Measurements from ENCODE around the gene CMSS1. TPM values are rescaled to one million over a fixed set of nuclear protein-coding genes. Genes with fewer than 3 reads are reported as not detected.
A peak's percentile ranks its signal among the peaks of the same experiment; 100 is the strongest.

The CMSS1 gene
- total and polyA plus RNA-seq, 5 donors from 2014 or later: 20.5 to 34.0 (median 22.0) TPM

GRCh38 chr3:99909714-99910495, 92.2 kb downstream of the CMSS1 start:
- Mint-ChIP-seq H3K36me3 (peaks cover 11% of the 10 kb centered on the region), H3K27ac (no peak overlapping the region), H3K4me3 (no peak overlapping the region), H3K27me3 (no peaks in the 10 kb centered on the region), H3K4me1 (peaks cover 0 to 5% (median 1%) of the 10 kb centered on the region in 4 donors), H3K9me3 (no peaks in the 10 kb centered on the region)
- no peak for DNase-seq
- Histone ChIP-seq H3K27me3 (ENCODE audit: control insufficient read depth, insufficient read depth, low read length) (no peaks in the 10 kb centered on the region), H3K4me3 (ENCODE audit: low read depth, low read length) (no peak overlapping the region), H3K36me3 (ENCODE audit: control insufficient read depth, insufficient read depth, low read length) (no peaks in the 10 kb centered on the region), H3K27ac (ENCODE audit: insufficient read depth, low read length, poor library complexity, severe bottlenecking) (no peak overlapping the region), H3K9me3 (ENCODE audit: control insufficient read depth in 2 of 2, low read length in 2 of 2) (no peaks in the 10 kb centered on the region), H3K4me1 (ENCODE audit: control insufficient read depth, insufficient read depth, low read length, poor library complexity, severe bottlenecking) (no peaks in the 10 kb centered on the region)
- ATAC-seq (ENCODE audit: low read depth in 2 of 2): no peak

DNA sequence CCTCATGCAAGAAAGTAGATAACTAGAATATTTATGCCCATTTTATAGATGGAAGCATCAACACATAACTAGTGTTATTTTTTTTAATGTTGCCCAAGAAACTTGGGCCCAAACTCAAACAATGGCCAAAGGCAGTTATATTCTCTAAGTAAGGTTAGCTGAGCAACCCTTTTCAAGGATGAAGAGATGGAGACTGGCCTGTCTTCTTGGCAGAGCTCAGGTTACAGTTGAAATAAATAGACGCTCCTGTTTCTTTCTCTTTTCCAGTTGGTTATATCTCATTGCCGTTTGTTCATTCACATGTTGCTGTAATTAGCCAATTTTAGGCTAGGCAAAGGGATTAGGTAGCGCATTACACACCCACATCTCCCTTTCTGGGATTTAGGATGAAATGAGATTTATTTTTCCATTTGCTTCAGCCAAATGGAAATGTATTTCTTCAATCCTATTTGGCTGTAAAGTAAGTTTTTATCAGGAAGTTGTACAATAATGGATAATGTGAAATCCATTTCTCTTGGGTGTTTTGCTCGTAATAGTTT, 93.2 kb downstream of the CMSS1 start:
- Histone ChIP-seq H3K27me3 (ENCODE audit: control insufficient read depth, insufficient read depth, low read length) (no peaks in the 10 kb centered on the region), H3K9me3 (ENCODE audit: control insufficient read depth in 2 of 2, low read length in 2 of 2) (no peaks in the 10 kb centered on the region), H3K27ac (ENCODE audit: insufficient read depth, low read length, poor library complexity, severe bottlenecking) (no peak overlapping the region), H3K4me1 (ENCODE audit: control insufficient read depth, insufficient read depth, low read length, poor library complexity, severe bottlenecking) (no peaks in the 10 kb centered on the region), H3K4me3 (ENCODE audit: low read depth, low read length) (no peak overlapping the region), H3K36me3 (ENCODE audit: control insufficient read depth, insufficient read depth, low read length) (no peaks in the 10 kb centered on the region)
- Mint-ChIP-seq H3K9me3 (no peaks in the 10 kb centered on the region), H3K4me1 (peaks cover 0 to 5% (median 1%) of the 10 kb centered on the region in 4 donors), H3K36me3 (peaks cover 11% of the 10 kb centered on the region), H3K27ac (no peak overlapping the region), H3K27me3 (no peaks in the 10 kb centered on the region), H3K4me3 (no peak overlapping the region)
- DNase-seq: no peak
- no peak for ATAC-seq (ENCODE audit: low read depth in 2 of 2)

DNA sequence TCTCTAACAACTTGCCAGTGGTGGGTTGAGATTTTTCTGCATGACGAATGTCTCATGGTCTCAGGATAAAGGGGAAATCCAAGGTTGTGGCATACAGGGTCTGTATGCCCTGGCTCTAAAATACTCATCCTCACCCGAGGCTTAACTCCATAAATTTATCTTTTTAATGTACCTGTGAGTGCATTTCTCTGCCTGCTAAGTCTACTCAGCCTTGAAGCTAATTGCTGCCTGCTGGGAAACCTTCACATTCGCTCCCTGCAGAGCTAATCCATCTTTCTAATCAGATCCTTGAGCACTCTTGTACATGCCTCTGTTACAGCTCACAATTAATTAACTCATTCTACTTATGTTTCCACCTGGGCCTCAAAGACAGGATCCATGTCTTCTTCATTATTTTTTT, 93.8 kb downstream of the CMSS1 start:
- H3K36me3 Mint-ChIP-seq: peaks cover 11% of the 10 kb centered on the region
- ATAC-seq (ENCODE audit: low read depth in 2 of 2) (no peak), DNase-seq (no peak)
- H3K4me3 Mint-ChIP-seq: no peak overlapping the region
- Histone ChIP-seq H3K4me1 (ENCODE audit: control insufficient read depth, insufficient read depth, low read length, poor library complexity, severe bottlenecking) (no peaks in the 10 kb centered on the region), H3K36me3 (ENCODE audit: control insufficient read depth, insufficient read depth, low read length) (no peaks in the 10 kb centered on the region), H3K27ac (ENCODE audit: insufficient read depth, low read length, poor library complexity, severe bottlenecking) (no peak overlapping the region), H3K27me3 (ENCODE audit: control insufficient read depth, insufficient read depth, low read length) (no peaks in the 10 kb centered on the region), H3K4me3 (ENCODE audit: low read depth, low read length) (no peak overlapping the region), H3K9me3 (ENCODE audit: control insufficient read depth in 2 of 2, low read length in 2 of 2) (no peaks in the 10 kb centered on the region)
- peaks cover 0 to 1% (median 0%) of the 10 kb centered on the region in 7 donors for H3K9me3 Mint-ChIP-seq
- H3K4me1 Mint-ChIP-seq: peaks cover 0 to 5% (median 1%) of the 10 kb centered on the region in 4 donors
- H3K27ac Mint-ChIP-seq: no peak overlapping the region
- H3K27me3 Mint-ChIP-seq: no peaks in the 10 kb centered on the region

GRCh38 chr3:99915906-99916432, 98.3 kb downstream of the CMSS1 start:
- no peaks in the 10 kb centered on the region for H3K27me3 Mint-ChIP-seq
- H3K27ac ChIP-seq (ENCODE audit: insufficient read depth, low read length, poor library complexity, severe bottlenecking): no peak overlapping the region
- no peak for DNase-seq
- H3K4me1 Mint-ChIP-seq: peaks cover 0 to 12% (median 2%) of the 10 kb centered on the region in 4 donors
- no peak for ATAC-seq (ENCODE audit: low read depth in 2 of 2)
- H3K27me3 ChIP-seq (ENCODE audit: control insufficient read depth, insufficient read depth, low read length): no peaks in the 10 kb centered on the region
- H3K27ac Mint-ChIP-seq: no peak overlapping the region
- H3K4me3 ChIP-seq (ENCODE audit: low read depth, low read length): no peak overlapping the region
- H3K36me3 Mint-ChIP-seq: peaks cover 14% of the 10 kb centered on the region
- H3K36me3 ChIP-seq (ENCODE audit: control insufficient read depth, insufficient read depth, low read length): no peaks in the 10 kb centered on the region
- no peaks in the 10 kb centered on the region for H3K4me1 ChIP-seq (ENCODE audit: control insufficient read depth, insufficient read depth, low read length, poor library complexity, severe bottlenecking)
- peaks cover 0 to 3% (median 0%) of the 10 kb centered on the region in 7 donors for H3K9me3 Mint-ChIP-seq
- H3K4me3 Mint-ChIP-seq: no peak overlapping the region
- no peaks in the 10 kb centered on the region for H3K9me3 ChIP-seq (ENCODE audit: control insufficient read depth in 2 of 2, low read length in 2 of 2)

GRCh38 chr3:99918715-99919114, 101.1 kb downstream of the CMSS1 start:
- no peaks in the 10 kb centered on the region for H3K36me3 ChIP-seq (ENCODE audit: control insufficient read depth, insufficient read depth, low read length)
- Mint-ChIP-seq H3K4me1 (peaks cover 0 to 20% (median 13%) of the 10 kb centered on the region in 4 donors), H3K36me3 (peaks cover 18% of the 10 kb centered on the region), H3K9me3 (peaks cover 0 to 5% (median 0%) of the 10 kb centered on the region in 7 donors), H3K4me3 (no peak overlapping the region), H3K27me3 (no peaks in the 10 kb centered on the region), H3K27ac (no peak overlapping the region)
- H3K27me3 ChIP-seq (ENCODE audit: control insufficient read depth, insufficient read depth, low read length): no peaks in the 10 kb centered on the region
- H3K27ac ChIP-seq (ENCODE audit: insufficient read depth, low read length, poor library complexity, severe bottlenecking): no peak overlapping the region
- ATAC-seq (ENCODE audit: low read depth in 2 of 2): no peak
- H3K4me3 ChIP-seq (ENCODE audit: low read depth, low read length): no peak overlapping the region
- H3K4me1 ChIP-seq (ENCODE audit: control insufficient read depth, insufficient read depth, low read length, poor library complexity, severe bottlenecking): no peaks in the 10 kb centered on the region
- no peaks in the 10 kb centered on the region for H3K9me3 ChIP-seq (ENCODE audit: control insufficient read depth in 2 of 2, low read length in 2 of 2)
- no peak for DNase-seq

DNA sequence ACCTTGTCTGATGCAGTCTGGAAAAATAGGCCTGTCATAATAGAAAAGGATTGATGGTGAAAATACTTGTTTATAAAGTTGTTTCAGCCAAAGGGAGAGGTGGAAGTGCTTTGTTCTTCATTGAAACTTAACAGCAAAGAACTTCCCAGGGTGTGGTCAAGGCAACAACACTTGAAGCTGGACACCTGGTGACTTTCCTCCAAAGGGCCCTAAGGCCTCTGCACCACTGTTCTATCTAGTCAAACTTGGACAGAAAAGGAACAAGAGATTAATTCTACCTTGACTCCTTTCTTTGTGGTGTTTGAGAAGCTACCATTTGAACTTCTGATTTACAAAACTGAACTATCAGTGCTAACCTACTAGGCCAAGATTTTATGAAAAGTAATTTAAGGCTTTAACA, 102.0 kb downstream of the CMSS1 start:
- peaks cover 18% of the 10 kb centered on the region for H3K36me3 Mint-ChIP-seq
- Histone ChIP-seq H3K36me3 (ENCODE audit: control insufficient read depth, insufficient read depth, low read length) (no peaks in the 10 kb centered on the region), H3K9me3 (ENCODE audit: control insufficient read depth in 2 of 2, low read length in 2 of 2) (no peaks in the 10 kb centered on the region), H3K27ac (ENCODE audit: insufficient read depth, low read length, poor library complexity, severe bottlenecking) (no peak overlapping the region), H3K4me1 (ENCODE audit: control insufficient read depth, insufficient read depth, low read length, poor library complexity, severe bottlenecking) (no peaks in the 10 kb centered on the region), H3K27me3 (ENCODE audit: control insufficient read depth, insufficient read depth, low read length) (no peaks in the 10 kb centered on the region), H3K4me3 (ENCODE audit: low read depth, low read length) (no peak overlapping the region)
- ATAC-seq (ENCODE audit: low read depth in 2 of 2) (no peak), DNase-seq (no peak)
- peaks cover 0 to 5% (median 2%) of the 10 kb centered on the region in 7 donors for H3K9me3 Mint-ChIP-seq
- H3K4me3 Mint-ChIP-seq: no peak overlapping the region
- peaks cover 0 to 20% (median 13%) of the 10 kb centered on the region in 4 donors for H3K4me1 Mint-ChIP-seq
- H3K27ac Mint-ChIP-seq: no peak overlapping the region
- no peaks in the 10 kb centered on the region for H3K27me3 Mint-ChIP-seq

DNA sequence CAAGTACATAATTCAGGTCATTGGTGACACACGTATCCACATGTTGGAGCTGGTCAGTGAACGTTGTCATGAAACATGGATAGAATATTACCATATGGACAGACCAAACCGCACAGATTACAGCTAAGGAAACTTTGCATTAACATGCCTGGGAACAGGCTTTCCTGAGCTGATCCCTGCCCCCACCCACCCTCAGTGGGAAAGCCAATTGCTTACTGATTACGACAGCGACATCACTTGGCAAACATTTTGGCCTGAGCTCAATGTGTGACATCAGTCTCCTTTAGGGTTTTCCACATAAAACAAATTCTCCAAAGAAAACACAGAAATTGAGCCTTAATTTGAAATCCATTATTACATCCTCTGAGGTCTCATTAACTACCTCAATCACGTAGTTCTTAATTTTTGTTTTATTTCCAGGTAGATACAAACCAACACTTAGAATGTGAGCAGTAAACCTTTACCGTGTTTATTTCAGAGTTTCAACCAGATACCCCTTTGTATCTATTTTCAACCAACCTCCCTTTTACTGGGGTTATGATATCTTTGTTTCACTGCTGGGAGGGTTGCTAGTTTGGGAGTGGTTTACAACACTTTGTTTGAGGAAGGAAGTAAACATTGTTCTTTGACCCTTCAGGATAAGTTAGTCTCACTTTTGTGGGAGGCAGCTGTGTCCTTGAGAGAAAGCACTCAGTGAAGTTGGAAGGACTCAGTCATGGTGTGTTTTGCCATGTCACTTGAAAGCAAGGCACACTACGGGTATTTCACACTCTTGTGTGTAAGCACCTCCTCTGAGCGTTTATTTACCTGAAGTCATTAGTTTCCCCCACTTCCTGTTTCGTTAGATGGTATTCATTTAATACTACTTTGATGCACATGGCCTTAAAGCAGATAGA, 103.1 kb downstream of the CMSS1 start:
- no peak overlapping the region for H3K4me3 ChIP-seq (ENCODE audit: low read depth, low read length)
- Mint-ChIP-seq H3K4me1 (peaks cover 0 to 20% (median 13%) of the 10 kb centered on the region in 4 donors), H3K36me3 (peaks cover 18% of the 10 kb centered on the region), H3K4me3 (no peak overlapping the region), H3K27ac (peak overlapping the region in 2 of 3 donors; percentile 43 to 73), H3K27me3 (no peaks in the 10 kb centered on the region), H3K9me3 (peaks cover 0 to 5% (median 2%) of the 10 kb centered on the region in 7 donors)
- DNase-seq: peak in 1 of 3 donors; percentile 16
- no peaks in the 10 kb centered on the region for H3K4me1 ChIP-seq (ENCODE audit: control insufficient read depth, insufficient read depth, low read length, poor library complexity, severe bottlenecking)
- H3K36me3 ChIP-seq (ENCODE audit: control insufficient read depth, insufficient read depth, low read length): no peaks in the 10 kb centered on the region
- H3K9me3 ChIP-seq (ENCODE audit: control insufficient read depth in 2 of 2, low read length in 2 of 2): no peaks in the 10 kb centered on the region
- no peaks in the 10 kb centered on the region for H3K27me3 ChIP-seq (ENCODE audit: control insufficient read depth, insufficient read depth, low read length)
- ATAC-seq (ENCODE audit: low read depth in 2 of 2): peak in 1 of 2 donors; percentile 25
- H3K27ac ChIP-seq (ENCODE audit: insufficient read depth, low read length, poor library complexity, severe bottlenecking): no peak overlapping the region

Data from CD4-positive, CD25-positive, alpha-beta regulatory T cell (primary cell).